GM13977 (cell line): Measurements from ENCODE around the gene CDC42SE1.

Source experiments
- DNase-seq: peaks from one replicate; pipeline ENCODE4 v3.0.0; 2012; ENCODE audit warnings: low spot score
- in situ Hi-C: fragments of 300-500 bp; cut with MboI; formaldehyde crosslinking; loops from one replicate; pipeline ENCODE4 v1.12.0; 2022; ENCODE audit warnings: low sequenced_read_pairs, low pct_unique_long_range_greater_than_20kb, mixed read lengths, inconsistent platforms; ENCODE audit not compliant: unreplicated experiment
- TF ChIP-seq, protein P1 (sequence below): IDR thresholded peaks from 2 replicates; pipeline ENCODE4 v1.5.1; 2012; ENCODE audit warnings: mild to moderate bottlenecking, control low read depth; ENCODE audit not compliant: insufficient read depth; ENCODE audit errors: extremely low read depth, missing control alignments

CDC42SE1 gene

DNA sequence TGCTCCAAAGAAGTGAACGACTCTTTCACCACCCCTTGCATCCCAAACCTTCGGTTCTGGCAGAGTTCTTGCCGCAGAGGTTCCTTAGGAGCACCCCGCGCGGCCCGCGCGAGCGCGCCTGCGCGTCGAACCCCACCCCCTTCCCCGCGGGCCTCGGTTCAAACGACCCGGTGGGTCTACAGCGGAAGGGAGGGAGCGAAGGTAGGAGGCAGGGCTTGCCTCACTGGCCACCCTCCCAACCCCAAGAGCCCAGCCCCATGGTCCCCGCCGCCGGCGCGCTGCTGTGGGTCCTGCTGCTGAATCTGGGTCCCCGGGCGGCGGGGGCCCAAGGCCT, 11.9 kb downstream of the CDC42SE1 start, which contains the start of gene C1orf56:
C1orf56 (plus strand) TSS at position 161 of the 334 bp plus-strand sequence; CDS start at position 258, 97 bp downstream.
- TF ChIP-seq, protein P1, sequence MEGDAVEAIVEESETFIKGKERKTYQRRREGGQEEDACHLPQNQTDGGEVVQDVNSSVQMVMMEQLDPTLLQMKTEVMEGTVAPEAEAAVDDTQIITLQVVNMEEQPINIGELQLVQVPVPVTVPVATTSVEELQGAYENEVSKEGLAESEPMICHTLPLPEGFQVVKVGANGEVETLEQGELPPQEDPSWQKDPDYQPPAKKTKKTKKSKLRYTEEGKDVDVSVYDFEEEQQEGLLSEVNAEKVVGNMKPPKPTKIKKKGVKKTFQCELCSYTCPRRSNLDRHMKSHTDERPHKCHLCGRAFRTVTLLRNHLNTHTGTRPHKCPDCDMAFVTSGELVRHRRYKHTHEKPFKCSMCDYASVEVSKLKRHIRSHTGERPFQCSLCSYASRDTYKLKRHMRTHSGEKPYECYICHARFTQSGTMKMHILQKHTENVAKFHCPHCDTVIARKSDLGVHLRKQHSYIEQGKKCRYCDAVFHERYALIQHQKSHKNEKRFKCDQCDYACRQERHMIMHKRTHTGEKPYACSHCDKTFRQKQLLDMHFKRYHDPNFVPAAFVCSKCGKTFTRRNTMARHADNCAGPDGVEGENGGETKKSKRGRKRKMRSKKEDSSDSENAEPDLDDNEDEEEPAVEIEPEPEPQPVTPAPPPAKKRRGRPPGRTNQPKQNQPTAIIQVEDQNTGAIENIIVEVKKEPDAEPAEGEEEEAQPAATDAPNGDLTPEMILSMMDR: no peak
- in situ Hi-C loops: no loop called here
- DNase-seq: peak; percentile 86

GRCh38 chr1:151043163-151043562, 16.3 kb downstream of the CDC42SE1 start:
- TF ChIP-seq, protein P1: no peak
- no peak for DNase-seq
- in situ Hi-C loops: no loop called here

DNA sequence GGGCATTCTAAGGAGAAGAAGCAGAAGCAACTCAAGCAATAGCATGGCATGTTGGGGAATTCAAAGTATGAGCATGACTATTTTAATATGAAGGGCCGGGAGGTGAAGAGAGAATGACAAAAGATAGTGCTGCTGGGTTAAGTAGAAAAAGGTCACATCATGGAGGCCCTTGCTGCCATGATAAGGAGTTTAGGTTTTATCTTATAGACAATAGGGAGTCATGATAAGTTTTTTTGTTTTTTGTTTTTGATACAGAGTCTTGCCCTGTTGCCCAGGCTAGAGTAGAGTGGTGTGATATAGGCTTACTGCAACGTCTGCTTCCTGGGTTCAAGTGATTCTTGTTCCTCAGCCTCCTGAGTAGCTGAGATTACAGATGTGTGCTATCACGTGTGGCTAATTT, 19.9 kb downstream of the CDC42SE1 start:
- DNase-seq: no peak
- TF ChIP-seq, protein P1: no peak
- in situ Hi-C loops: no loop called here

GRCh38 chr1:151037032-151037431, 22.4 kb downstream of the CDC42SE1 start:
- TF ChIP-seq, protein P1: no peak
- in situ Hi-C loops: no loop called here
- no peak for DNase-seq

DNA sequence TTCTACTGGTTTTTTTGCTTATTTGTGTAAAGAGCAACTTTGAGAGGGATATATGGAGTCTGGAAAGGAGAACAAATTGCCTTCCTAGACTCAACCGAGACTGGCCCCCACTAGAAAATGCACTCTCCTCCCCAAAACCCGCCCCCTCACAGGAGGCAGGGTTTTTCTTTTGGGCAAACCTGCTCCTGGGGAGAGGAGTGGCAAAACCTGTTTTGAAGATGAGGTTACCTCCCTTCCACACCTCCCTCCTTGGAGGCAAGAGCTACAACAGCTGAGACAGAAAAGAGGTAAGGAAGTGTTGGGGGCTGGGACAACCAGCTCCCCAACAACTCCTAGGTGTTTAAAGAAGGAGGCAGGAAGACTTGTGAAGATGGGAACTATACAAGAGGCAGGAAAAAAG, 23.1 kb downstream of the CDC42SE1 start, which contains the start of gene BNIPL:
BNIPL (plus strand) TSS at position 231 of the 400 bp plus-strand sequence; CDS start at position 371, 140 bp downstream.
- no peak for DNase-seq
- TF ChIP-seq, protein P1: no peak
- in situ Hi-C loops: no loop called here

DNA sequence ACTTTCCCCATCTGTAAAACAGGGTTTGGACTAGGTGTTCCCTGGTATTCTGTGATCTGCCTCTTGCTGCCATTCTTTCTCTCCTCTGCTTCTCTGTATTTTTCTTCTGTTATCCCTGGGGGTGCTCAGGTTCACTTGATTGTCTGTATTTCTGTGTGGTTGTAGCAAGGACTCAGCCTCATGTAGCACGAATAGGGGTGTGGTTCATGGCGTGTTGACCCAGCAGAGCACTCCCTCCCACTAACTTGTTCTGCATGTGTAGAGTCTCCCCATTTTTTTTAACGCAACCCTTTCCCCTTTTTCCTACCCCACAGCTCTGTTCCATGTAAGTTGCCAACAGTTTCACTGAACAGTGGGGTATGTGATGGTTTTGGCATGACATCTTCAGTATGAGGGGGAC, 24.3 kb downstream of the CDC42SE1 start:
- DNase-seq: no peak
- TF ChIP-seq, protein P1: no peak
- in situ Hi-C loops: no loop called here

DNA sequence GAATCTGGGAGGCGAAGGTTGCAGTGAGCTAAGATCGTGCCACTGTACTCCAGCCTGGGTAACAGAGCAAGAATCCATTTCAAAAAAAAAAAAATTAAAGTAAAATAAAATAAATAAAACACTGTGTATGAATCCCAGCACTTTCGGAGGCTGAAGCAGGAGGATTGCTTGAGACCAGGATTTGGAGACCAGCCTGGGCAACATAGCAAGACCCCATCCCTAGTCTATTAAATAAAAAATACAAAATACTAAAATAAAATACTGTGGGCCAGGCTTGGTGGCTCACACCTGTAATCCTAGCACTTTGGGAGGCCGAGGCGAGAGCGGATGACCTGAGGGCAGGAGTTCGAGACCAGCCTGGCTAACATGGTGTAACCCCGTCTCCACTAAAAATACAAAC, 27.3 kb downstream of the CDC42SE1 start:
- DNase-seq: no peak
- TF ChIP-seq, protein P1: no peak
- in situ Hi-C loops: no loop called here
